Trophoblast cell (in vitro differentiated cells and primary cell): ENCODE results near the gene PLPP4.

Experiments
- DNase-seq, 2 donors: peaks; one replicate each; pipeline ENCODE4 v3.0.0-alpha.2; 2016
- H2AFZ ChIP-seq: 2 replicates; pipeline ENCODE4 v1.6.1; 2013; ENCODE audit warnings: low read length, moderate library complexity, mild to moderate bottlenecking; ENCODE audit not compliant: insufficient read depth, poor library complexity
- H2AK5ac ChIP-seq: 2 replicates; pipeline ENCODE4 v1.6.1; 2013; ENCODE audit warnings: mild to moderate bottlenecking, low read length
- H2BK120ac ChIP-seq: 2 replicates; pipeline ENCODE4 v1.6.1; 2013; ENCODE audit warnings: low read length, mild to moderate bottlenecking, moderate library complexity; ENCODE audit not compliant: insufficient read depth, poor library complexity
- H2BK12ac ChIP-seq: 2 replicates; pipeline ENCODE4 v1.6.1; 2013; ENCODE audit warnings: mild to moderate bottlenecking, low read length, moderate library complexity
- H2BK5ac ChIP-seq: 2 replicates; pipeline ENCODE4 v1.6.1; 2013; ENCODE audit warnings: low read length, low read depth, moderate library complexity, mild to moderate bottlenecking; ENCODE audit not compliant: poor library complexity
- H3K14ac ChIP-seq: 2 replicates; pipeline ENCODE4 v1.6.1; 2013; ENCODE audit warnings: mild to moderate bottlenecking, low read length
- H3K18ac ChIP-seq: 2 replicates; pipeline ENCODE4 v1.6.1; 2013; ENCODE audit warnings: mild to moderate bottlenecking, low read length
- H3K23ac ChIP-seq: 2 replicates; pipeline ENCODE4 v1.6.1; 2013; ENCODE audit warnings: low read length
- H3K27ac ChIP-seq: 2 replicates; pipeline ENCODE4 v1.5.1; 2013; ENCODE audit warnings: low read depth, mild to moderate bottlenecking, inconsistent platforms, low read length, moderate library complexity
- H3K27me3 ChIP-seq: 2 replicates; pipeline ENCODE4 v1.6.1; 2013; ENCODE audit warnings: inconsistent platforms, mild to moderate bottlenecking, low read length, moderate library complexity; ENCODE audit not compliant: insufficient read depth
- H3K36me3 ChIP-seq, 2 experiments: 1 replicate in 1 of 2; 2 replicates in 1 of 2; pipeline ENCODE4 v1.6.1; 2013; ENCODE audit warnings: low read length in 2 of 2, mild to moderate bottlenecking in 2 of 2, moderate library complexity in 1 of 2; ENCODE audit not compliant: insufficient read depth in 2 of 2, control insufficient read depth in 1 of 2
- H3K4ac ChIP-seq: 2 replicates; pipeline ENCODE4 v1.6.1; 2013; ENCODE audit warnings: low read depth, mild to moderate bottlenecking, low read length, moderate library complexity
- H3K4me1 ChIP-seq, 2 experiments: 1 replicate in 1 of 2; 2 replicates in 1 of 2; pipeline ENCODE4 v1.6.1; 2013; ENCODE audit warnings: low read length in 2 of 2, mild to moderate bottlenecking in 2 of 2, moderate library complexity in 1 of 2; ENCODE audit not compliant: insufficient read depth in 2 of 2, control insufficient read depth in 1 of 2
- H3K4me2 ChIP-seq: 2 replicates; pipeline ENCODE4 v1.6.1; 2013; ENCODE audit warnings: inconsistent platforms, mild to moderate bottlenecking, low read length, moderate library complexity
- H3K4me3 ChIP-seq: 2 replicates; pipeline ENCODE4 v1.5.1; 2013; ENCODE audit warnings: mild to moderate bottlenecking, low read depth, low read length, inconsistent platforms
- H3K79me1 ChIP-seq: one replicate; pipeline ENCODE4 v1.6.1; 2013; ENCODE audit warnings: low read length
- H3K79me2 ChIP-seq: 2 replicates; pipeline ENCODE4 v1.6.1; 2013; ENCODE audit warnings: low read length, mild to moderate bottlenecking; ENCODE audit not compliant: control insufficient read depth, insufficient read depth, poor library complexity
- H3K9ac ChIP-seq: 2 replicates; pipeline ENCODE4 v1.6.1; 2013; ENCODE audit warnings: mild to moderate bottlenecking, low read length
- H3K9me3 ChIP-seq: 2 replicates; pipeline ENCODE4 v1.6.1; 2013; ENCODE audit warnings: low read depth, mild to moderate bottlenecking, control low read depth, inconsistent platforms, low read length; ENCODE audit not compliant: insufficient read depth
- H4K12ac ChIP-seq: 2 replicates; pipeline ENCODE4 v1.6.1; 2013; ENCODE audit warnings: low read depth, mild to moderate bottlenecking, low read length, moderate library complexity
- H4K8ac ChIP-seq: 2 replicates; pipeline ENCODE4 v1.6.1; 2013; ENCODE audit warnings: low read depth, mild to moderate bottlenecking, low read length, moderate library complexity
- H4K91ac ChIP-seq: one replicate; pipeline ENCODE4 v1.6.1; 2013; ENCODE audit warnings: low read depth, mild to moderate bottlenecking, low read length, moderate library complexity
- WGBS: extraction: QIAGEN DNeasy Blood & Tissue Kit; methylation state at CpG from one replicate; pipeline ENCODE4 v1.1.7; 2013; ENCODE audit warnings: missing lambda C conversion rate; ENCODE audit not compliant: insufficient read length, insufficient coverage; ENCODE audit errors: extremely low coverage; 5-methylcytosine and 5-hydroxymethylcytosine counted together

PLPP4 gene

GRCh38 chr10:120490288-120490687 lies 33.3 kb downstream of the PLPP4 start:
- Histone ChIP-seq H2BK5ac (no peak overlapping the region), H3K23ac (no peak overlapping the region), H2BK12ac (no peak overlapping the region), H3K4ac (no peak overlapping the region), H3K4me3 (no peak overlapping the region), H4K91ac (no peak overlapping the region), H3K36me3 (no peaks in the 10 kb centered on the region), H3K14ac (no peak overlapping the region), H2AFZ (no peak overlapping the region), H3K79me2 (no peaks in the 10 kb centered on the region), H3K9me3 (peaks cover 2% of the 10 kb centered on the region), H3K79me1 (no peaks in the 10 kb centered on the region), H3K4me1 (peaks cover 2 to 4% of the 10 kb centered on the region in 2 experiments), H4K8ac (no peak overlapping the region), H3K27me3 (no peaks in the 10 kb centered on the region), H3K18ac (no peak overlapping the region), H2AK5ac (no peak overlapping the region), H3K4me2 (no peak overlapping the region), H2BK120ac (no peak overlapping the region), H4K12ac (no peak overlapping the region), H3K9ac (no peak overlapping the region), H3K27ac (no peak overlapping the region)
- WGBS: no CpG with 5 or more reads among the region's 1 CpG
- no peak for DNase-seq

GRCh38 chr10:120492346-120492745 lies 35.3 kb downstream of the PLPP4 start:
- no peak overlapping the region for H2AFZ ChIP-seq
- H3K4me3 ChIP-seq: no peak overlapping the region
- H3K4me2 ChIP-seq: no peak overlapping the region
- no peak overlapping the region for H4K8ac ChIP-seq
- no peaks in the 10 kb centered on the region for H3K79me2 ChIP-seq
- no peaks in the 10 kb centered on the region for H3K36me3 ChIP-seq
- no peak overlapping the region for H4K12ac ChIP-seq
- H3K18ac ChIP-seq: no peak overlapping the region
- no peak overlapping the region for H2BK120ac ChIP-seq
- no peak overlapping the region for H4K91ac ChIP-seq
- H3K4me1 ChIP-seq: peaks cover 2 to 4% of the 10 kb centered on the region in 2 experiments
- H2BK12ac ChIP-seq: no peak overlapping the region
- no peak overlapping the region for H3K4ac ChIP-seq
- H2AK5ac ChIP-seq: no peak overlapping the region
- peaks cover 2% of the 10 kb centered on the region for H3K9me3 ChIP-seq
- no peak for DNase-seq
- H3K27me3 ChIP-seq: no peaks in the 10 kb centered on the region
- H3K23ac ChIP-seq: no peak overlapping the region
- H3K27ac ChIP-seq: no peak overlapping the region
- no peak overlapping the region for H3K14ac ChIP-seq
- no peak overlapping the region for H2BK5ac ChIP-seq
- H3K79me1 ChIP-seq: no peaks in the 10 kb centered on the region
- no CpG with 5 or more reads among the region's 3 CpGs for WGBS
- H3K9ac ChIP-seq: no peak overlapping the region

- peaks cover 2 to 4% of the 10 kb centered on the region in 2 experiments for H3K4me1 ChIP-seq
- no peak overlapping the region for H4K91ac ChIP-seq
- no peaks in the 10 kb centered on the region for H3K36me3 ChIP-seq
- no peak overlapping the region for H3K4me2 ChIP-seq
- no peaks in the 10 kb centered on the region for H3K79me2 ChIP-seq
- H2AFZ ChIP-seq: no peak overlapping the region
- H3K27ac ChIP-seq: no peak overlapping the region
- no peaks in the 10 kb centered on the region for H3K27me3 ChIP-seq
- no peak overlapping the region for H3K4me3 ChIP-seq
- H2BK12ac ChIP-seq: no peak overlapping the region
- DNase-seq: no peak
- no peak overlapping the region for H4K8ac ChIP-seq
- no peak overlapping the region for H3K18ac ChIP-seq
- no peak overlapping the region for H3K9ac ChIP-seq
- no CpG with 5 or more reads among the region's 11 CpGs for WGBS
- H3K14ac ChIP-seq: no peak overlapping the region
- H3K9me3 ChIP-seq: peaks cover 2% of the 10 kb centered on the region
- no peak overlapping the region for H3K23ac ChIP-seq
- H3K79me1 ChIP-seq: no peaks in the 10 kb centered on the region
- H2AK5ac ChIP-seq: no peak overlapping the region
- no peak overlapping the region for H2BK120ac ChIP-seq
- no peak overlapping the region for H3K4ac ChIP-seq
- H2BK5ac ChIP-seq: no peak overlapping the region
- H4K12ac ChIP-seq: no peak overlapping the region
Observed at GRCh38 chr10:120493411-120494312, 36.6 kb downstream of the PLPP4 start.

GRCh38 chr10:120494313-120494710 lies 37.3 kb downstream of the PLPP4 start:
- no peak overlapping the region for H3K4me3 ChIP-seq
- no peak overlapping the region for H2AK5ac ChIP-seq
- H3K23ac ChIP-seq: no peak overlapping the region
- WGBS: no CpG with 5 or more reads among the region's 6 CpGs
- no peak overlapping the region for H4K91ac ChIP-seq
- no peak for DNase-seq
- no peak overlapping the region for H3K4me2 ChIP-seq
- H3K14ac ChIP-seq: no peak overlapping the region
- peaks cover 2 to 4% of the 10 kb centered on the region in 2 experiments for H3K4me1 ChIP-seq
- H3K9me3 ChIP-seq: peaks cover under 1% of the 10 kb centered on the region
- H3K79me2 ChIP-seq: no peaks in the 10 kb centered on the region
- H4K12ac ChIP-seq: no peak overlapping the region
- no peak overlapping the region for H2BK12ac ChIP-seq
- H3K36me3 ChIP-seq: no peaks in the 10 kb centered on the region
- no peaks in the 10 kb centered on the region for H3K79me1 ChIP-seq
- H3K27me3 ChIP-seq: no peaks in the 10 kb centered on the region
- H2AFZ ChIP-seq: no peak overlapping the region
- no peak overlapping the region for H2BK5ac ChIP-seq
- H3K9ac ChIP-seq: no peak overlapping the region
- no peak overlapping the region for H3K27ac ChIP-seq
- no peak overlapping the region for H3K18ac ChIP-seq
- H2BK120ac ChIP-seq: no peak overlapping the region
- H4K8ac ChIP-seq: no peak overlapping the region
- no peak overlapping the region for H3K4ac ChIP-seq
